Stromal cell of bone marrow (primary cell): ENCODE measurements around the gene FUT6.
A peak's percentile ranks its signal among the peaks of the same experiment; 100 is the strongest.

Experiments
- DNase-seq: peaks from one replicate; pipeline ENCODE4 v3.0.0-alpha.2; 2012; ENCODE audit warnings: low read depth

The FUT6 gene

GRCh38 chr19:5804516-5805461 is 34.7 kb downstream of the FUT6 start, which contains the start of gene NRTN:
TSS of gene NRTN (plus strand) at chr19:5805067. CDS start at chr19:5824166, 19,099 bp downstream.
- DNase-seq, result no peak

- peak; percentile 56 for DNase-seq
Observed at GRCh38 chr19:5803752-5804515, 35.6 kb downstream of the FUT6 start.

DNA sequence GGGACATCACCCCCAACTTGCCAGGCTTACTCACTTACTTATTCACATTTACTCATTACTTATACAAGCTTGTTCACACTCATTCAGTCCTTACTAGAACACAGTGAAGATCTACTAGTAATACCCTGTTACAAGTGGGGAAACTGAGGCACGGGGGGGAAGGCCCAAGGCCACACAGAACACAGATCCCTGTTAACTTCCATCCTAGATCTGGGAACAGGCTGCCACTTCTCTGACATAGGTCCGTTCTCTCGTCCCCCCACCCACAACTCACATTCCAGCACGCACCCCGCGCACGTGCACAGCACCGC is 36.1 kb downstream of the FUT6 start:
- DNase-seq, result no peak

DNA sequence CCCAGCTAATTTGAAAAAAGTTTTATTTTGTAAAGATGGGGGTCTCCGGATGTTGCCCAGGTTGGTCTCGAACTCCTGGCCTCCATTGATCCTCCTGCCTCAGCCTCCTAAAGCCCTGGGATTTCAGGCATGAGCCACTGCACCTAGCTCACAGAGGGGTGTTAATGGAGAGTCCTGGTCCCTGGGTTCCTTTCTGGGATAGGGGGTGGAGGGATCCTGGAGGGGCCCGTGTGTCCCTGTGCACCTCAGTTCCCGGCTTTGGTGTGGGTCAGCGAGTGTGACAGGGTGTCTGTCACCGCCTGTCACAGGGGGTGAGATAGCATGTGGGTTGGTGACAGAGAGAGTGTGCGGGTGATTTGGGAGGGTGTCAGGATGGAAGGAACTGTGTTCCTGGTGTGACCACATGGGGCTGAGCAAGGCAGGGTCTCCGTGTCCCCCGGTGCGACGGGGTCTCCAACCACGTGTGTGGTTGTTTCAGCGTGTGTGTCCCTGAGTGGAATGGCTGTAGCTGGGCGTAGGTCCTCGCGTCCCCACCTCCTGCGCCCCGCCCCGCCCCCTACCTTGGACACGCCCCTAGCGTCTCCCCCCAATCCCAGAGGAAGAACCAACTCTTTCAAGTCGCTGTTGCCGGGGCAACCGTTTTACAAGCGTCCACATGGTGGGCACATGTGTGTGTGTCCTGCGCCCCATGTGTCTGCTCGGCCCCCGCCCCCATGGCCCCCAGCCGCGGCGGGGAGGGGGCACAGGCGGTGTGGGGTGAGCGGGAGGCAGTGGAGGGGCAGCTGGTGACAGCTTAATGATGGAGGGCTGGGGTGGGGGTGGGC is 37.5 kb downstream of the FUT6 start:
- DNase-seq, result no peak

DNA sequence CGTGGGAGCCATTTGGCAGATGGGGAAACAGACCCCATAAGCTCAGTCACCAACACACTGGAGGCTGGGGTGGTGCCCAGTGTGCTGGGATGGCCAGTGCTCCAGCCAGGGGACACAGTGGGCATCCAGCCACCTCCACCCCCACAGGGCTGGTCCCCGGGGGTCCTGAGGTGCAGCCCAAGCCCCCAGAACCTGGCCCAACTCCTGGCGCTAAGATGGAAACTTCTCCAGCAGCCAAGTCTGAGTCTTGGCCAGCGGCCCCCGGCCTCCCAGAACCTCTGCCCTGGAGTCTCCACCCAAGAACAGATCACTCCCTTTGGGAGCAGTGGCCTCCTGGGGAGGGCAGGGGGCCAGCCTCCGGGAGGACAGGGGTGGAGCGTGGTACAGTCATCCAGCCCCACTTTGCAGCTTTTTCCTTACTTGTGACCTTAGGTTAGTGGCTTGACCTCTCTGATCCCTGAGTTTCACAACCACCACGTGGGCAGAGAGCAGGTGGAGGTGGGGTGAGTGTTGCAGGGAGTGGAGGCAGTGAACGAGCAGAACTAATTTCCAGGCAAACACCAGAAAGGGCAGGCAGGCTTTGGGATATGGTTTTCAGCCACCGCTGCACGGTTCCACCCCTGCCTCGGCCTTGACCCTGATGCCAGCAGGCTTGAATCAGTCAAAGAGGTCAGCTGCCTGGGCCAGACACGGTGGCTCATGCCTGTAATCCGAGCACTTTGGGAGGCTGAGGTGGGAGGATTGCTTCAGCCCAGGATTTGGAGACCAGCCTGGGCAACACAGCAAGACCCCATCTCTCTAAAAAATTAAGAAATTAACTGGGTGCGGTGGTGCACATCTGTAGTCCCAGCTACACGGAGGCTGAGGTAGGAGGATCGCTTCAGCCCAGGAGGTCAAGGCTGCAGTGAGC is 38.9 kb downstream of the FUT6 start:
- no peak for DNase-seq

GRCh38 chr19:5799247-5800241 is 40.0 kb downstream of the FUT6 start:
- no peak for DNase-seq

GRCh38 chr19:5798244-5798643 is 41.3 kb downstream of the FUT6 start:
- no peak for DNase-seq

- DNase-seq, result no peak
Observed at GRCh38 chr19:5795382-5795919, 44.1 kb downstream of the FUT6 start.

- DNase-seq, result no peak
Observed at GRCh38 chr19:5793188-5793587, 46.3 kb downstream of the FUT6 start.

DNA sequence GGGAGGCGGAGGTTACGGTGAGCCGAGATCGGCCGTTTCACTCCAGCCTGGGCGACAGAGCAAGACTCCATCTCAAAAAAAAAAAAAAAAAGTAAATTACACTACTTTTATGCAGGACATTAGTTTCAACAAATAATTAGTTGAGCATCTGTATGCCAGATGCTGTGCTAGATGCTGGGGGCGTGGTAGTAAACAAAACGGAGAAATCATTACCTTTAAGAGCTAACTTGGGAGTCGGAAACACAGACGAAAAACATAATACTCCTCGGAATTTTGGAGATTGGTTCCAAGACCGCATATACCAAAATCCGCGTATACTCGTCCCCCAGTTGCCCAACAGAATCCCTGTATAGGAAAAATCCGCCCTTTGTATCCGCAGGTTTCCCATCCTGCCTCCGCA is 47.3 kb downstream of the FUT6 start:
- no peak for DNase-seq

DNA sequence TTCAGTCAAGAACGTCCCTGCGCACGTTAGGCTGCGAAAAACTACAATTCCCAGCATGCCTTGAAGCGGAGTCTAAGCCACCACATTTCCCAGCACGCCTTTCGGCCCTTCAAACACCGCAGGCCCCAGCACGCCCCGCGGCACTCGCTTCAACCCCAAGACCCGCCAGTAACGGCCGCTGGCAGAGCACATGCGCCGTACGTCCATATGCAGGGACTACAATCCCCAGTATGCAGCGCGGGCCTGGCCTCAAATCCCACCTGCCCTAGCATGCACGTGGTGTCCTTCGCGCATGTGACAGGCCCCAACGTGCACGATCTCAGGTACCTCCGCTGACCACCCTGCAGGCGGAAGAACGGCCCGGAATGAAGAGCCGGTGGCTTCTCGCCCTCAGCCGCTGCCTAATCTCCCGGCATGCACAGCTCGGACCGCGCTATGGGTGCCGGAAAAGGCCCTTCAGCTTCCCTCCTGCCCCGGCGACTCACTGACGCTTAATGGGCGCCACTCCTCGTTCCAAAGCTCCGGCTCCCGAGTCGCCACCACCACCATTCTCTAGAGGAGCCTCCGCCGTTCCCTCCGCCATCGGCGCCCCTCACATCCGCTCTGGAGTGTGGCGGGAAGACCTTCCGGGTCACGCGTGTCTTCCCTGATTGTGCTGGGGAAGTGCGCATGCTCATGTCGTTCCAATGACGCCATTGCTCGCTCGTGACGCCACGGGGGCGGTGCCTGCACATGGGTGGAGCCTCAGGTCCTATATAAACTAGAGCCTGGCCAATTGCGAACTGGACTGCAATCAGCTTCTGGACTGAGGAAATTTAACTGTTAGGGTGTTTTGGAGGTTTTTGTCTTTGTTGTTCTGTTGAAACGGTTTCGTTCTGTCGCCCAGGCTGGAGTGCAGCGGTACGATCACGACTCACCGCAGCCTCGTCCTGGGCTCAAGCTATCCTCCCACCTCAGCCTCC is 48.7 kb downstream of the FUT6 start, which contains the start of gene DUS3L:
DUS3L (minus strand) TSS at position 605 of the 962 bp plus-strand sequence; CDS start at position 583, 22 bp downstream.
- DNase-seq, result peak; percentile 95

DNA sequence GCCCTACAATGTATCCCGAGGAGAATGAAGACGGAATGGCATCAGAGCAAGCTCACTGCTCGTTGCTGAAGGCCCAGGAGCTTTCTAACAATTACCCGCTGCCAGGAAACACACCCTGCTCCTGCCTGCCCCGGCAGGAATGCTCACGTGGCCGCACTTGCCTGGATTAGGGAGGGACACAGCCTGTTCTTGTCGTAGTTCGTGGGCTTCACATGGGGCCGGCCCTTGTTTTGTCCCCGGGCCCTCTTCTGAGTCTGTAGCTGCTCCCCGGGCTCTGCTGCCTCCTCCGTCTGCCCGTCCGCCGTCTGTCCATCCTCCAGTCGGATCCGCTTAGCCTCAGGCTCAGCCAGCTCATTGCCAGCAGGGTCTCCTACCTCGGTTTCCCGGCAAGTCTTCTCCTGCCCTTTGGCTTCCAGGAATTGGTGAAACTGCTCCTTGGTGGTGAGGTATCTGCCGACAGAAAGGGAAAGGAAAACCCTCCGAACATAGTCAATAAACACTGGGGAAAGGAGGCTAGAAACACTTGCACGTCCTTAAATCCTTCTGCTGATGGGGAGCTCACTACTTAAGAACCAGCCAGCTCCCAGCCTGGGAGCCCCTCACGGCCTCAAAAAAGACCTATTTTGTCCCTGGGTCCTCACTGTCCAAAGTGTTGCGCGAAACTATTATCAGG is 49.5 kb downstream of the FUT6 start:
- DNase-seq, result no peak

DNA sequence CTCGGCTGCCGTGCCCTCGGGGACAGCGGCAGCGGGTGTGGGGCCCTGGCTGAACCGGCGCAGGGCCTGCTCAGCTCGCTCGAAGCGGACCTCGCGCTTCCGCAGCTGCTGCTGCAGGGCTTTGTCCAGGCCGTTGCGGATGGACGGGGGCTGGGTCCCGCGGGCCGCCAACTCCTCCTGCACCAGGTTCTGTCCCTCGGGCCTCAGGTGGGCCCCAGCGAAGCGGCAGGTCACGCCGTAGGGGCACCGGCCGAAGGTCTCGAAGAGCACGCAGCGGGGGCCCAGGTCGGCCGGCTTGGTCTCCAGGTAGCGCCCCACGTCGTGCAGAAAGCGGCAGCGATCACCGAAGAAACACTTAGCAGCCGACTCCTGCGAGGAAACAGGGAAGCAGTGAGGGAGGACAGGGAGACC is 50.1 kb downstream of the FUT6 start:
- DNase-seq, result no peak

DNA sequence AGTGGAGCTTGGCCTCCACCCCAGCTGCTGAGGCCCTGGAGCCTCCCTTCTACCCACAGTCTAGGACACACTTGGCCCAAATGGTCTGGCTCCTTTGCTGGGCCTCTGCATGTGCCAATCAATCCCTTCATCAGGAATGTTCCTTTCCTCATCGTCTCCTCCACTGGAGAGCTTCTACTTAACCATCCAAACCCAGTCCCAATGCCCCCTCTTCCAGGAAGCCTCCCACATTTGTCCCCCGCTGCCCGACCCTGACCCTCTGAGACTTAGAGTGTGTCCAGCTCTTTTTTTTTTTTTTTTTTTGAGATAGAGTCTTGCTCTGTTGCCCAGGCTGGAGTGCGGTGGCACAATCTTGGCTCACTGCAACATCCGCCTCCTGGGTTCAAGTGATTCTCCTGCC is 51.1 kb downstream of the FUT6 start:
- no peak for DNase-seq

- DNase-seq, result no peak
Observed at GRCh38 chr19:5787409-5788182, 51.9 kb downstream of the FUT6 start.

GRCh38 chr19:5786593-5787408 is 52.7 kb downstream of the FUT6 start:
- DNase-seq, result no peak
